Measurements from ENCODE around the gene BHLHE41. TPM values are rescaled to one million over a fixed set of nuclear protein-coding genes. Genes with fewer than 3 reads are reported as not detected.
A peak's percentile ranks its signal among the peaks of the same experiment; 100 is the strongest.

The BHLHE41 gene
- polyA plus RNA-seq, 1 donor from 2014 or later, result not detected

- TF ChIP-seq EP300 (conservative IDR thresholded peaks at IDR 0.05; ENCODE audit: poor library complexity, severe bottlenecking) (no peak), RAD21 (conservative IDR thresholded peaks at IDR 0.05) (no peak), EZH2 (IDR thresholded peaks at IDR 0.05; ENCODE audit: borderline replicate concordance, insufficient read depth, low read length, poor library complexity, severe bottlenecking) (no peak)
These were observed 3.3 kb downstream of the BHLHE41 start (continued) for GRCh38 chr12:26121323-26122060.

- TF ChIP-seq, protein P1, sequence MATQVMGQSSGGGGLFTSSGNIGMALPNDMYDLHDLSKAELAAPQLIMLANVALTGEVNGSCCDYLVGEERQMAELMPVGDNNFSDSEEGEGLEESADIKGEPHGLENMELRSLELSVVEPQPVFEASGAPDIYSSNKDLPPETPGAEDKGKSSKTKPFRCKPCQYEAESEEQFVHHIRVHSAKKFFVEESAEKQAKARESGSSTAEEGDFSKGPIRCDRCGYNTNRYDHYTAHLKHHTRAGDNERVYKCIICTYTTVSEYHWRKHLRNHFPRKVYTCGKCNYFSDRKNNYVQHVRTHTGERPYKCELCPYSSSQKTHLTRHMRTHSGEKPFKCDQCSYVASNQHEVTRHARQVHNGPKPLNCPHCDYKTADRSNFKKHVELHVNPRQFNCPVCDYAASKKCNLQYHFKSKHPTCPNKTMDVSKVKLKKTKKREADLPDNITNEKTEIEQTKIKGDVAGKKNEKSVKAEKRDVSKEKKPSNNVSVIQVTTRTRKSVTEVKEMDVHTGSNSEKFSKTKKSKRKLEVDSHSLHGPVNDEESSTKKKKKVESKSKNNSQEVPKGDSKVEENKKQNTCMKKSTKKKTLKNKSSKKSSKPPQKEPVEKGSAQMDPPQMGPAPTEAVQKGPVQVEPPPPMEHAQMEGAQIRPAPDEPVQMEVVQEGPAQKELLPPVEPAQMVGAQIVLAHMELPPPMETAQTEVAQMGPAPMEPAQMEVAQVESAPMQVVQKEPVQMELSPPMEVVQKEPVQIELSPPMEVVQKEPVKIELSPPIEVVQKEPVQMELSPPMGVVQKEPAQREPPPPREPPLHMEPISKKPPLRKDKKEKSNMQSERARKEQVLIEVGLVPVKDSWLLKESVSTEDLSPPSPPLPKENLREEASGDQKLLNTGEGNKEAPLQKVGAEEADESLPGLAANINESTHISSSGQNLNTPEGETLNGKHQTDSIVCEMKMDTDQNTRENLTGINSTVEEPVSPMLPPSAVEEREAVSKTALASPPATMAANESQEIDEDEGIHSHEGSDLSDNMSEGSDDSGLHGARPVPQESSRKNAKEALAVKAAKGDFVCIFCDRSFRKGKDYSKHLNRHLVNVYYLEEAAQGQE (IDR thresholded peaks at IDR 0.05; ENCODE audit: borderline replicate concordance), result no peak
- TF ChIP-seq TAF1 (IDR thresholded peaks at IDR 0.05; ENCODE audit: low read depth), result no peak
- Histone ChIP-seq H3K9ac (ENCODE audit: low read length) (no peak overlapping the region), H3K36me3 (ENCODE audit: insufficient read depth, low read length) (no peaks in the 10 kb centered on the region)
These were observed 4.1 kb downstream of the BHLHE41 start for GRCh38 chr12:26120561-26121274.

GRCh38 chr12:26119391-26119989 lies 5.3 kb downstream of the BHLHE41 start:
- Histone ChIP-seq H3K36me3 (ENCODE audit: insufficient read depth, low read length) (no peaks in the 10 kb centered on the region), H3K9ac (ENCODE audit: low read length) (no peak overlapping the region), H3K27ac (ENCODE audit: low read length) (no peak overlapping the region), H2AFZ (ENCODE audit: low read depth, low read length) (no peak overlapping the region), H3K4me2 (ENCODE audit: low read length) (no peak overlapping the region), H3K79me2 (replicated peaks; ENCODE audit: insufficient read depth, low read length) (no peaks in the 10 kb centered on the region), H4K20me1 (ENCODE audit: insufficient read depth) (no peaks in the 10 kb centered on the region), H3K27me3 (ENCODE audit: insufficient read depth, low read depth, low read length) (peaks cover 87% of the 10 kb centered on the region), H3K4me3 (ENCODE audit: low read length) (no peak overlapping the region), H3K9me2 (ENCODE audit: insufficient read depth, low read length) (no peaks in the 10 kb centered on the region), H3K9me3 (ENCODE audit: low read length) (no peaks in the 10 kb centered on the region), H3F3A (ENCODE audit: insufficient read depth, low read length, poor library complexity, severe bottlenecking) (no peaks in the 10 kb centered on the region)
- TF ChIP-seq MXI1 (conservative IDR thresholded peaks at IDR 0.05; ENCODE audit: poor library complexity, severe bottlenecking) (no peak), EP300 (conservative IDR thresholded peaks at IDR 0.05; ENCODE audit: poor library complexity, severe bottlenecking) (no peak), TAF1 (IDR thresholded peaks at IDR 0.05; ENCODE audit: low read depth) (no peak), SMC3 (conservative IDR thresholded peaks at IDR 0.05; ENCODE audit: poor library complexity) (peak; percentile 89), RAD21 (conservative IDR thresholded peaks at IDR 0.05) (peak; percentile 79), CTCF (IDR thresholded peaks at IDR 0.05; ENCODE audit: poor library complexity, severe bottlenecking) (peak; percentile 78)

More at GRCh38 chr12:26120561-26121274, 4.1 kb downstream of the BHLHE41 start:
- Histone ChIP-seq H2AFZ (ENCODE audit: low read depth, low read length) (no peak overlapping the region), H3K4me2 (ENCODE audit: low read length) (no peak overlapping the region), H3F3A (ENCODE audit: insufficient read depth, low read length, poor library complexity, severe bottlenecking) (peaks cover 3% of the 10 kb centered on the region), H3K27ac (ENCODE audit: low read length) (no peak overlapping the region), H3K79me2 (replicated peaks; ENCODE audit: insufficient read depth, low read length) (no peaks in the 10 kb centered on the region), H3K9me3 (ENCODE audit: low read length) (no peaks in the 10 kb centered on the region), H4K20me1 (ENCODE audit: insufficient read depth) (no peaks in the 10 kb centered on the region), H3K27me3 (ENCODE audit: insufficient read depth, low read depth, low read length) (peaks cover 90% of the 10 kb centered on the region), H3K9me2 (ENCODE audit: insufficient read depth, low read length) (no peaks in the 10 kb centered on the region), H3K4me3 (ENCODE audit: low read length) (no peak overlapping the region)

Measured in neural cell (in vitro differentiated cells).